IPS-15b (cell line): Measurements from ENCODE around the gene CAMK2B.

Source experiments
- H3K27me3 ChIP-seq: one replicate; pipeline ENCODE4 v1.6.1; 2013; ENCODE audit warnings: low read length; ENCODE audit not compliant: control insufficient read depth, insufficient read depth
- H3K36me3 ChIP-seq: one replicate; pipeline ENCODE4 v1.6.1; 2013; ENCODE audit warnings: low read length; ENCODE audit not compliant: control insufficient read depth, insufficient read depth
- H3K4me1 ChIP-seq: one replicate; pipeline ENCODE4 v1.6.1; 2013; ENCODE audit warnings: mild to moderate bottlenecking, low read length; ENCODE audit not compliant: control insufficient read depth, insufficient read depth
- H3K4me3 ChIP-seq: one replicate; pipeline ENCODE4 v1.5.1; 2013; ENCODE audit warnings: low read depth, low read length
- H3K9ac ChIP-seq: one replicate; pipeline ENCODE4 v1.6.1; 2013; ENCODE audit warnings: low read depth, mild to moderate bottlenecking, low read length
- H3K9me3 ChIP-seq: one replicate; pipeline ENCODE4 v1.6.1; 2013; ENCODE audit warnings: mild to moderate bottlenecking, low read length; ENCODE audit not compliant: control insufficient read depth, insufficient read depth

CAMK2B gene

DNA sequence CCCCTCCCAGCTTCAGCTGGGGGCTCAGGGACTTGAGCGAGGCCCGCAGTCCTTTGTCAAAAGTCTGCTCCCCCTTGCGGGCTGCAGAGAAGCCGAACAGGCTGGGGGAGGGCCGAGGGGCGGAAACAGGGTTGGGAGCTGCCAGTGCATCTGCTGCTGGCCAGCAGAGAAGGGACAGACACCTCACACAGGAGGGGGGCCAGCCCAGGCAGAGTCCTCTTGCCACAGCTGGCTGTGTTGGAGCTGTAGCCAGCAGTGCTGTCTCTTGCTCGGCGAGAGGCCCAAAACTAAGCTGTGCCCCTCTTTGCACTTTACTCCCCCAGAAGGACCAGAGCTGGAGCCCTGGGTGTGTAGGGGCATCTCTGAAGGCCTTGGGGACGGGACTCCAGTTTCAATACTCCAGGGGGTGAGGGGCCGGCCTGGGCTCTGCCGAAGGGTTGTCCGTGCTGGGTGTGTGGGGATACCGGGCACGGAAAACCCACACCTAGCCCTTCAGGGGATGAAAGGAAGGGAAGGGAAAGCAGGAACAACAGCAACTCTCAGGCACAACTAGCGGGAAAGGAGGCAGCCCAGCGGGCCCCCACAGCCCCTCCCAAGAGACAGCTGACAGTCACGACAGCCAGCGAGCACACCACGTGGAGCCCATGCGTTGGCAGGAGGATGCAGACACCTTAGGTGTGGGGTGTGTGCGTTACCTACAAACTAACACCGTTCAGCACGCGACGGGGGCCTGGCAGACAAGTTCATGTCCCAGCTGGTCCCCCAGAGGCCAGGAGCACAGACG, 106.8 kb downstream of the CAMK2B start:
- Histone ChIP-seq H3K27me3 (no peaks in the 10 kb centered on the region), H3K9ac (no peak overlapping the region), H3K9me3 (no peaks in the 10 kb centered on the region)

DNA sequence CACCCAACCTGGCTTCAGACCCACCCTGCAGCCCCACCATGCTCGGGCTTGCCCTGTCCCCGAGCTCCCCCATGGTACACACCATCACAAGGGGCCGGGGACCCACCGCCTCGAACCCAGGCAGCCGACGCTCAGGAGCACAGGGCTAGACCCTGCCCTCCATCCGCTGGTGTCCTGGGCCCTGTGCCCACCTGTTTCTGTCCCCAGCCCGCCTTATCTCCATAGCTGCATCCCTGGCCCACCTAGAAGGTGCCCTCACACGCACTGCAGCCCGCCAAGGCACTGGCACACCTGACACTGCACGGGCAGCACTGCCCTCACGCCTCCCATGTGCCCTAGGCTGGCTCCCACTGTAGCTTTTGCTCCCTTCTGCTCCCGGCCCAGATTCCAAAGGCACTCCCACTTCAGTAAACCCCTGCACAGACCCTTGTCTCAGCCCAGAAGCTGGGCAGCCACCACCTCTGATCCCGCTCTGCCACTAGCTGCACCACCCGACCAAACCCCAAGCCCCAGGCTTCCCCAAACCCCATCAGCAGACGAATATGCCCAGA, 107.5 kb downstream of the CAMK2B start:
- no peak overlapping the region for H3K9ac ChIP-seq
- peaks cover 12% of the 10 kb centered on the region for H3K4me1 ChIP-seq
- H3K27me3 ChIP-seq = no peaks in the 10 kb centered on the region
- peaks cover 2% of the 10 kb centered on the region for H3K36me3 ChIP-seq
- H3K4me3 ChIP-seq = no peak overlapping the region
- no peaks in the 10 kb centered on the region for H3K9me3 ChIP-seq

More for the DNA sequence above, 106.8 kb downstream of the CAMK2B start:
- Histone ChIP-seq H3K4me3 (no peak overlapping the region), H3K36me3 (no peaks in the 10 kb centered on the region), H3K4me1 (peaks cover 12% of the 10 kb centered on the region)

- no peaks in the 10 kb centered on the region for H3K9me3 ChIP-seq
- H3K36me3 ChIP-seq = peaks cover 4% of the 10 kb centered on the region
- no peak overlapping the region for H3K9ac ChIP-seq
- no peak overlapping the region for H3K4me3 ChIP-seq
- H3K27me3 ChIP-seq = no peaks in the 10 kb centered on the region
- peaks cover 12% of the 10 kb centered on the region for H3K4me1 ChIP-seq
Observed at GRCh38 chr7:44217223-44217714, 108.1 kb downstream of the CAMK2B start.

DNA sequence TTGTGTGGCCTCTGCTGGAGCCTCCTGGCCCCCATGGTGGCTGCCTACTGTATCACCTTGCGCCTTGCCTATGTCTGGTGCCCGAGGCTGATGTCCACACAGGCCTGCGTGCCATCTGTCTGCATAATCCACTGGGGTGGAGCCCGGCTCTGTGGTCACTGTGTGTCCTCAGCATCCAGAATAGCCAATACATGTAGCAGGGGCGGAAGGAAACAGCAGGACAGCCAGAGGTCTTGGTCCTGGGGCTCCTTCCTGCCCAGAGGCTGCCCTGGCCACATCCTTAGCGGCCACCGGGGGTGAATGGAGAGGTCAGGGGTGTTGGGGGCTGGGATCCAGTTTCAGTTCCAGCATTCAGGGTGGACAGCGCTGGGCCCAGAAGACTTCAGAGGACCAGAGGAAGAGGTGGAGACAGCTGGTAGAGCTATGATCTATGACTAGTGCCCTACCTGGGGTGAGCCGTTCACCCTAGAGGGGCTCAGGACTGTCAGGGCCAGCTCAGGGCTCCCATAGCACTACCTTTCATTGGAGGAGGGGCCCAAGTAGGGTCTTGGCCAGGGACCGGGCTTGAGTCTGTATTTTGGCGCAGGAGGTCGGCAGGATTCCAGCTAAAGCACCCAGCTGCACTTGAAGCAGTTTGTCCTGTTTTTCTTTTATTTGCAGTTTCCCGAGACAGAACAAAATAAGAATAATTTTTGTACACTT, 108.7 kb downstream of the CAMK2B start:
- Histone ChIP-seq H3K27me3 (no peaks in the 10 kb centered on the region), H3K4me1 (peaks cover 12% of the 10 kb centered on the region), H3K9ac (no peak overlapping the region), H3K9me3 (no peaks in the 10 kb centered on the region), H3K36me3 (peaks cover 8% of the 10 kb centered on the region), H3K4me3 (no peak overlapping the region)

GRCh38 chr7:44216019-44216418, 109.4 kb downstream of the CAMK2B start:
- Histone ChIP-seq H3K9me3 (no peaks in the 10 kb centered on the region), H3K27me3 (no peaks in the 10 kb centered on the region), H3K9ac (no peak overlapping the region), H3K4me3 (no peak overlapping the region), H3K4me1 (peaks cover 12% of the 10 kb centered on the region), H3K36me3 (peaks cover 13% of the 10 kb centered on the region)

- no peak overlapping the region for H3K4me3 ChIP-seq
- H3K27me3 ChIP-seq = no peaks in the 10 kb centered on the region
- peaks cover 18% of the 10 kb centered on the region for H3K36me3 ChIP-seq
- H3K9ac ChIP-seq = no peak overlapping the region
- H3K4me1 ChIP-seq = peaks cover 12% of the 10 kb centered on the region
- no peaks in the 10 kb centered on the region for H3K9me3 ChIP-seq
Observed at GRCh38 chr7:44215531-44215930, 109.9 kb downstream of the CAMK2B start.

DNA sequence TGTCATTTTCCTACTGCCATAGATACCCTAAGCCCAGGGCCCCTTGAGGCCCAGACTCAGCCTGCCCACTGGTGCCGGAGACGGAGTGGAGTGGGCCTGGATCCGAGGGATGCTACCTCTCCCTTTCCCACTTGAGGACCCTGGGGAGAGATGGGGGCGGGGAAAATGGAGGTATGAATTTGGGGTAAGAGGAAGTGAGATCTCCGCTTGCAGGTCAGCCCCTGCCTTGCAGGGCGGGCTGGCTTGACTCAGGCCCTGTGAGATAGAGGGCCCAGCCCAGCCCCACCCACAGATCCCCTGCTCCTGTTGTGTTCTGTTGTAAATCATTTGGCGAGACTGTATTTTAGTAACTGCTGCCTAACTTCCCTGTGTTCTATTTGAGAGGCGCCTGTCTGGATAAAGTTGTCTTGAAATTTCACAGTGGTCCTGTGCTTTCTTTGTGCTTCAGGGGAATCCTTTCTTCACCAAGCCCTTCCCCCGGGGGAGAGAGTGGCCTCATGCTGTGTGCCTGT, 111.5 kb downstream of the CAMK2B start:
- H3K9me3 ChIP-seq = no peaks in the 10 kb centered on the region
- no peak overlapping the region for H3K4me3 ChIP-seq
- H3K36me3 ChIP-seq = peaks cover 26% of the 10 kb centered on the region
- H3K9ac ChIP-seq = no peak overlapping the region
- H3K4me1 ChIP-seq = peaks cover 12% of the 10 kb centered on the region
- H3K27me3 ChIP-seq = no peaks in the 10 kb centered on the region

DNA sequence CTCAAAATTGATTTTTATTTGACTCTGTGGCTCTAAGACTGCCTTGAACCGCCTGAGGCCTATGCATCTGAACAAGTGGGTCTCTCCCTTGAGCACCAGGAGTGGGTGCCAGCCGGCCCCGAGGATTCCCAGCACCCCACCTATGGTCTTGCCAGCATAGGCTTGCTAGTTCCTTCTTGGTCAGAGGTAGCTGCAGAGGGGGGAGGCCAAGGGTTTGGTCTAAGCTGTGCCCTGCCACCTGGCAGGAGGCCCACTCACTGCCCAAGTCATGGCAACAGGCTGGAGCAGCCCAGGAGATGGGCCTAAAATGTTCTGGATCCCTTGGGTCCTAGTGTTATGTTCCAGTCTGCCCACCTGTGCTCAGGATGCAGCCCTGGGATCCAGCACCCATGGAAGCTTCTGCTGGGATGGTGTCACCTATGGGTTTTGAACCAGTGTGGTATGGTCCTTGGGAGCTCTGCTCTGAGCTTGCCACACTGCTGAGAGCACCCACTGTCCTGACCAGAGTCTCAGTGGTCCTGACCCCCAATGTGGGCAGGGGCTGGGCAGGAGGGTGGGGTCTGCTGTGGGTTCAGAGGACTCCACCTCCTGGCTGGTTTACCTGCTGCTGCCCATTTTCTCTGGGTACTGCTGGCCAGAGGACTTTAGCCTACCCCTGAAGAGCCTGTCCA, 112.1 kb downstream of the CAMK2B start:
- Histone ChIP-seq H3K4me1 (peaks cover 8% of the 10 kb centered on the region), H3K9ac (no peak overlapping the region), H3K36me3 (peaks cover 32% of the 10 kb centered on the region), H3K27me3 (no peaks in the 10 kb centered on the region), H3K4me3 (no peak overlapping the region), H3K9me3 (no peaks in the 10 kb centered on the region)

- peaks cover 36% of the 10 kb centered on the region for H3K36me3 ChIP-seq
- no peak overlapping the region for H3K9ac ChIP-seq
- peaks cover 8% of the 10 kb centered on the region for H3K4me1 ChIP-seq
- no peaks in the 10 kb centered on the region for H3K27me3 ChIP-seq
- no peak overlapping the region for H3K4me3 ChIP-seq
- H3K9me3 ChIP-seq = no peaks in the 10 kb centered on the region
Observed at GRCh38 chr7:44212581-44213184, 112.7 kb downstream of the CAMK2B start.

DNA sequence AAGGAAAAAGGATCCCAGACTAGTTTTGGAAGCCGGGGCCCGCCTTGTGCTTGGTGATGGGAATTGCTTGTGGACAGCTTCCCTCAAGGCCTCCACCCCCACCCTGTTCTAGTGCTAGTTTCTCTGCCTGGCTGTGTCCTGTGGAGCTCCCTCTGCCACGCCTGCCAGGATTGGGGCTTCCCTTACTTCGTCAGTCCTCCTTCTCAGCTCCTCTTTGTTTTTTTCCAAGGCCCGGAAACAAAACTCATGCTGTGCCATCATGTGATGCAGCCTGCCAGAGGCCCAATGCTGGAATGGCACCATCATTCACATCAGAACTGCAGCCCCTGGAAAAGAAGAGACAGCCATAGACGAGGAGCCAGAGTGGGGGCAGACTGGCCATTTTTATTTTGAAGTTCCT, 113.4 kb downstream of the CAMK2B start:
- Histone ChIP-seq H3K9me3 (no peaks in the 10 kb centered on the region), H3K4me1 (peaks cover 8% of the 10 kb centered on the region), H3K9ac (no peak overlapping the region), H3K27me3 (no peaks in the 10 kb centered on the region), H3K36me3 (peaks cover 40% of the 10 kb centered on the region), H3K4me3 (no peak overlapping the region)

DNA sequence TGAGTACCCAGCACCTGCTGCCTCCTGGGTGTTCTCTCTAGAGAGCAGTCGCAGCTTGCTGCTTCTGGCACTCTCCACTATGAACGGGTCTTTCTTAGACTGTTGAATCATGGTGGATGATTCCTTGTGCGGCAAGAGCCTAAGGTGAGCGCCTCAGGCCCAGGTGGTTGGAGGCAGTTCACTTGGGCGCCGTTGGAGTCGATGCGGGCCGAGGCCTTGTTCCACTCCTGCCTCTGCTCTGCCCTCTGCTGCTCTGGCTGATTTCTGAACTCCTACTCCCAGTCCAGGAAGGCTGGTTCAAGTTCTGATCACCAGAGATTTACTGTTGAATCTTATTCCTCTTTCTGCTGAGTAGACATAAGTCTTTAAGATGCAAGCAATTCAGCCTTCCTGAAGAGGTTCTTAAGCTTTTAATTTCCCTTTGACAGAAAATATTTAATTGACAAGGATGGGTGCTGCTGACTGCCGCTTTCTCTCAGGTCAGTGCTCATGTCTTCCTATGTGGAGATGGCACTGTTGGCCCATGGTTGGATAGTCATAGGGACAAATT, 114.2 kb downstream of the CAMK2B start:
- H3K9me3 ChIP-seq = no peaks in the 10 kb centered on the region
- no peak overlapping the region for H3K9ac ChIP-seq
- H3K27me3 ChIP-seq = no peaks in the 10 kb centered on the region
- H3K4me3 ChIP-seq = no peak overlapping the region
- peaks cover 8% of the 10 kb centered on the region for H3K4me1 ChIP-seq
- H3K36me3 ChIP-seq = peaks cover 45% of the 10 kb centered on the region
